ENCODE measurements around the gene NACAD.

- TF ChIP-seq CTCF (conservative IDR thresholded peaks at IDR 0.05) (no peak), EZH2 (IDR thresholded peaks at IDR 0.05; ENCODE audit: low read depth) (no peak)
These were observed 36.8 kb downstream of the NACAD start for GRCh38 chr7:45052011-45052410.
